Activated naive CD4-positive, alpha-beta T cell treated with anti-CD3 and anti-CD28 coated beads, Interleukin-2, amount 50 U/mL, for 24 hours (primary cell): ENCODE measurements around the gene BOD1L1.

Source experiments
- H3K27ac Mint-ChIP-seq: one replicate; pipeline ENCODE4 v1.8.0; 2021; ENCODE audit warnings: mild to moderate bottlenecking, mixed read lengths
- H3K27me3 Mint-ChIP-seq: one replicate; pipeline ENCODE4 v1.8.0; 2021; ENCODE audit warnings: mixed read lengths
- H3K36me3 Mint-ChIP-seq: one replicate; pipeline ENCODE4 v1.8.0; 2021; ENCODE audit warnings: mixed read lengths
- H3K4me1 Mint-ChIP-seq: one replicate; pipeline ENCODE4 v1.8.0; 2021; ENCODE audit warnings: mixed read lengths
- H3K4me3 Mint-ChIP-seq: one replicate; pipeline ENCODE4 v1.8.0; 2021; ENCODE audit warnings: mild to moderate bottlenecking, mixed read lengths
- H3K9me3 Mint-ChIP-seq: one replicate; pipeline ENCODE4 v1.8.0; 2021; ENCODE audit warnings: mixed read lengths

Gene BOD1L1

GRCh38 chr4:13548984-13549546 lies 78.5 kb downstream of the BOD1L1 start:
- peaks cover 27% of the 10 kb centered on the region for H3K4me1 Mint-ChIP-seq
- H3K9me3 Mint-ChIP-seq = peaks cover 6% of the 10 kb centered on the region
- peak overlapping the region; percentile 51 for H3K4me3 Mint-ChIP-seq
- H3K36me3 Mint-ChIP-seq = no peaks in the 10 kb centered on the region
- H3K27me3 Mint-ChIP-seq = peaks cover 60% of the 10 kb centered on the region
- H3K27ac Mint-ChIP-seq = peak overlapping the region; percentile 24

GRCh38 chr4:13548059-13548983 lies 79.2 kb downstream of the BOD1L1 start:
- peak overlapping the region; percentile 51 for H3K4me3 Mint-ChIP-seq
- peaks cover 60% of the 10 kb centered on the region for H3K27me3 Mint-ChIP-seq
- H3K4me1 Mint-ChIP-seq = peaks cover 30% of the 10 kb centered on the region
- H3K9me3 Mint-ChIP-seq = peaks cover 6% of the 10 kb centered on the region
- peak overlapping the region; percentile 24 for H3K27ac Mint-ChIP-seq
- H3K36me3 Mint-ChIP-seq = no peaks in the 10 kb centered on the region

GRCh38 chr4:13547485-13548041 lies 80.0 kb downstream of the BOD1L1 start:
- Mint-ChIP-seq H3K4me1 (peaks cover 35% of the 10 kb centered on the region), H3K4me3 (peak overlapping the region; percentile 66), H3K27ac (no peak overlapping the region), H3K9me3 (peaks cover 6% of the 10 kb centered on the region), H3K27me3 (peaks cover 60% of the 10 kb centered on the region), H3K36me3 (no peaks in the 10 kb centered on the region)

- no peak overlapping the region for H3K27ac Mint-ChIP-seq
- peaks cover 54% of the 10 kb centered on the region for H3K27me3 Mint-ChIP-seq
- H3K4me1 Mint-ChIP-seq = peaks cover 35% of the 10 kb centered on the region
- peaks cover 6% of the 10 kb centered on the region for H3K9me3 Mint-ChIP-seq
- H3K36me3 Mint-ChIP-seq = no peaks in the 10 kb centered on the region
- peak overlapping the region; percentile 87 for H3K4me3 Mint-ChIP-seq
Measured at GRCh38 chr4:13546941-13547484, 80.5 kb downstream of the BOD1L1 start.

GRCh38 chr4:13546142-13546940 lies 81.2 kb downstream of the BOD1L1 start:
- Mint-ChIP-seq H3K36me3 (no peaks in the 10 kb centered on the region), H3K4me1 (peaks cover 35% of the 10 kb centered on the region)

GRCh38 chr4:13545394-13545808 lies 82.1 kb downstream of the BOD1L1 start:
- Mint-ChIP-seq H3K4me3 (peak overlapping the region; percentile 82), H3K27ac (no peak overlapping the region), H3K27me3 (peaks cover 49% of the 10 kb centered on the region), H3K36me3 (no peaks in the 10 kb centered on the region), H3K4me1 (peaks cover 41% of the 10 kb centered on the region), H3K9me3 (peaks cover 6% of the 10 kb centered on the region)

More at GRCh38 chr4:13546142-13546940, 81.2 kb downstream of the BOD1L1 start:
- Mint-ChIP-seq H3K27me3 (peaks cover 50% of the 10 kb centered on the region), H3K9me3 (peaks cover 6% of the 10 kb centered on the region), H3K27ac (peak overlapping the region; percentile 71), H3K4me3 (peak overlapping the region; percentile 87)

- Mint-ChIP-seq H3K4me3 (peak overlapping the region; percentile 82), H3K36me3 (no peaks in the 10 kb centered on the region), H3K27me3 (peaks cover 50% of the 10 kb centered on the region), H3K4me1 (peaks cover 45% of the 10 kb centered on the region), H3K27ac (peak overlapping the region; percentile 10), H3K9me3 (peaks cover 6% of the 10 kb centered on the region)
Measured at GRCh38 chr4:13544606-13545393, 82.7 kb downstream of the BOD1L1 start.

GRCh38 chr4:13543839-13544605 lies 83.5 kb downstream of the BOD1L1 start, which contains the start of gene NKX3-2:
Gene NKX3-2 (minus strand): TSS chr4:13544508. CDS start chr4:13544414, 94 bp downstream.
- H3K27ac Mint-ChIP-seq = peak within 1 kb of the TSS; percentile 10
- peaks cover 6% of the 10 kb centered on the region for H3K9me3 Mint-ChIP-seq
- peak within 1 kb of the TSS; percentile 82 for H3K4me3 Mint-ChIP-seq
- peaks cover 44% of the 10 kb centered on the region for H3K4me1 Mint-ChIP-seq
- peaks cover 52% of the 10 kb centered on the region for H3K27me3 Mint-ChIP-seq
- no peaks in the 10 kb centered on the region for H3K36me3 Mint-ChIP-seq

GRCh38 chr4:13543032-13543838 lies 84.3 kb downstream of the BOD1L1 start:
- Mint-ChIP-seq H3K4me3 (peak overlapping the region; percentile 67), H3K4me1 (peaks cover 45% of the 10 kb centered on the region), H3K36me3 (peaks cover 1% of the 10 kb centered on the region), H3K27ac (no peak overlapping the region), H3K9me3 (peaks cover 13% of the 10 kb centered on the region), H3K27me3 (peaks cover 52% of the 10 kb centered on the region)

GRCh38 chr4:13542577-13543031 lies 84.9 kb downstream of the BOD1L1 start:
- peaks cover 47% of the 10 kb centered on the region for H3K4me1 Mint-ChIP-seq
- no peak overlapping the region for H3K27ac Mint-ChIP-seq

GRCh38 chr4:13541720-13542576 lies 85.6 kb downstream of the BOD1L1 start:
- H3K27me3 Mint-ChIP-seq = peaks cover 59% of the 10 kb centered on the region
- H3K9me3 Mint-ChIP-seq = peaks cover 15% of the 10 kb centered on the region
- H3K4me1 Mint-ChIP-seq = peaks cover 45% of the 10 kb centered on the region
- peak overlapping the region; percentile 44 for H3K4me3 Mint-ChIP-seq
- peaks cover 2% of the 10 kb centered on the region for H3K36me3 Mint-ChIP-seq
- H3K27ac Mint-ChIP-seq = no peak overlapping the region

More at GRCh38 chr4:13542577-13543031, 84.9 kb downstream of the BOD1L1 start:
- H3K36me3 Mint-ChIP-seq = peaks cover 2% of the 10 kb centered on the region
- peaks cover 55% of the 10 kb centered on the region for H3K27me3 Mint-ChIP-seq
- peaks cover 14% of the 10 kb centered on the region for H3K9me3 Mint-ChIP-seq
- H3K4me3 Mint-ChIP-seq = peak overlapping the region; percentile 67

GRCh38 chr4:13541176-13541604 lies 86.3 kb downstream of the BOD1L1 start:
- peak overlapping the region; percentile 30 for H3K4me3 Mint-ChIP-seq

More at GRCh38 chr4:13541176-13541604, 86.3 kb downstream of the BOD1L1 start:
- peaks cover 18% of the 10 kb centered on the region for H3K9me3 Mint-ChIP-seq
- no peak overlapping the region for H3K27ac Mint-ChIP-seq
- peaks cover 38% of the 10 kb centered on the region for H3K4me1 Mint-ChIP-seq
- H3K27me3 Mint-ChIP-seq = peaks cover 59% of the 10 kb centered on the region
- H3K36me3 Mint-ChIP-seq = peaks cover 4% of the 10 kb centered on the region
